ENCODE data around the gene ACTR3. TPM values are rescaled to one million over a fixed set of nuclear protein-coding genes. Genes with fewer than 3 reads are reported as not detected.

Gene ACTR3
- polyA plus RNA-seq, 1 donor from 2014 or later, result 255 TPM

GRCh38 chr2:113872201-113872600 is 17.7 kb upstream of the ACTR3 start:
- no peaks in the 10 kb centered on the region for H3K9me2 ChIP-seq (ENCODE audit: insufficient read depth, low read length)
- no peaks in the 10 kb centered on the region for H3F3A ChIP-seq (ENCODE audit: insufficient read depth, low read length, poor library complexity, severe bottlenecking)
- no peaks in the 10 kb centered on the region for H3K27me3 ChIP-seq (ENCODE audit: insufficient read depth, low read depth, low read length)
- H3K9me3 ChIP-seq (ENCODE audit: low read length), result no peaks in the 10 kb centered on the region
- no peak overlapping the region for H3K4me2 ChIP-seq (ENCODE audit: low read length)
- no peak overlapping the region for H2AFZ ChIP-seq (ENCODE audit: low read depth, low read length)
- no peak overlapping the region for H3K9ac ChIP-seq (ENCODE audit: low read length)
- no peaks in the 10 kb centered on the region for H4K20me1 ChIP-seq (ENCODE audit: insufficient read depth)
- H3K79me2 ChIP-seq (replicated peaks; ENCODE audit: insufficient read depth, low read length), result no peaks in the 10 kb centered on the region
- H3K36me3 ChIP-seq (ENCODE audit: insufficient read depth, low read length), result no peaks in the 10 kb centered on the region
- no peak for TF ChIP-seq RAD21 (conservative IDR thresholded peaks at IDR 0.05)
- no peak for TF ChIP-seq SMC3 (conservative IDR thresholded peaks at IDR 0.05; ENCODE audit: poor library complexity)
- TF ChIP-seq EP300 (conservative IDR thresholded peaks at IDR 0.05; ENCODE audit: poor library complexity, severe bottlenecking), result no peak
- no peak for TF ChIP-seq REST (IDR thresholded peaks at IDR 0.05; ENCODE audit: borderline replicate concordance)
- TF ChIP-seq POLR2AphosphoS5 (IDR thresholded peaks at IDR 0.05), result no peak
- no peak for TF ChIP-seq EZH2 (IDR thresholded peaks at IDR 0.05; ENCODE audit: borderline replicate concordance, insufficient read depth, low read length, poor library complexity, severe bottlenecking)
- TF ChIP-seq MXI1 (conservative IDR thresholded peaks at IDR 0.05; ENCODE audit: poor library complexity, severe bottlenecking), result no peak
- no peak overlapping the region for H3K4me3 ChIP-seq (ENCODE audit: low read length)
- no peak overlapping the region for H3K27ac ChIP-seq (ENCODE audit: low read length)

GRCh38 chr2:113873867-113874266 is 16.0 kb upstream of the ACTR3 start:
- Histone ChIP-seq H3K27ac (ENCODE audit: low read length) (no peak overlapping the region), H3K9me2 (ENCODE audit: insufficient read depth, low read length) (no peaks in the 10 kb centered on the region), H3K9me3 (ENCODE audit: low read length) (no peaks in the 10 kb centered on the region), H3K4me3 (ENCODE audit: low read length) (no peak overlapping the region), H4K20me1 (ENCODE audit: insufficient read depth) (no peaks in the 10 kb centered on the region), H3K79me2 (replicated peaks; ENCODE audit: insufficient read depth, low read length) (no peaks in the 10 kb centered on the region), H3K9ac (ENCODE audit: low read length) (no peak overlapping the region), H2AFZ (ENCODE audit: low read depth, low read length) (no peak overlapping the region), H3K36me3 (ENCODE audit: insufficient read depth, low read length) (no peaks in the 10 kb centered on the region), H3F3A (ENCODE audit: insufficient read depth, low read length, poor library complexity, severe bottlenecking) (no peaks in the 10 kb centered on the region), H3K4me2 (ENCODE audit: low read length) (no peak overlapping the region), H3K27me3 (ENCODE audit: insufficient read depth, low read depth, low read length) (no peaks in the 10 kb centered on the region)
- no peak for TF ChIP-seq CTCF (IDR thresholded peaks at IDR 0.05; ENCODE audit: poor library complexity, severe bottlenecking)
- TF ChIP-seq EZH2 (IDR thresholded peaks at IDR 0.05; ENCODE audit: borderline replicate concordance, insufficient read depth, low read length, poor library complexity, severe bottlenecking), result no peak
- no peak for TF ChIP-seq SMC3 (conservative IDR thresholded peaks at IDR 0.05; ENCODE audit: poor library complexity)
- TF ChIP-seq TAF1 (IDR thresholded peaks at IDR 0.05; ENCODE audit: low read depth), result no peak
- no peak for TF ChIP-seq RAD21 (conservative IDR thresholded peaks at IDR 0.05)
- no peak for TF ChIP-seq EP300 (conservative IDR thresholded peaks at IDR 0.05; ENCODE audit: poor library complexity, severe bottlenecking)
- TF ChIP-seq POLR2AphosphoS5 (IDR thresholded peaks at IDR 0.05), result no peak
- no peak for TF ChIP-seq REST (IDR thresholded peaks at IDR 0.05; ENCODE audit: borderline replicate concordance)
- no peak for TF ChIP-seq MXI1 (conservative IDR thresholded peaks at IDR 0.05; ENCODE audit: poor library complexity, severe bottlenecking)

All from neural cell (in vitro differentiated cells).